ENCODE results near the gene CDYL.
"Not testable (repeated sequence)": the region's sequence is repeated elsewhere in the genome, so short reads cannot be mapped to it uniquely, and the experiment has no call there.

CDYL gene

DNA sequence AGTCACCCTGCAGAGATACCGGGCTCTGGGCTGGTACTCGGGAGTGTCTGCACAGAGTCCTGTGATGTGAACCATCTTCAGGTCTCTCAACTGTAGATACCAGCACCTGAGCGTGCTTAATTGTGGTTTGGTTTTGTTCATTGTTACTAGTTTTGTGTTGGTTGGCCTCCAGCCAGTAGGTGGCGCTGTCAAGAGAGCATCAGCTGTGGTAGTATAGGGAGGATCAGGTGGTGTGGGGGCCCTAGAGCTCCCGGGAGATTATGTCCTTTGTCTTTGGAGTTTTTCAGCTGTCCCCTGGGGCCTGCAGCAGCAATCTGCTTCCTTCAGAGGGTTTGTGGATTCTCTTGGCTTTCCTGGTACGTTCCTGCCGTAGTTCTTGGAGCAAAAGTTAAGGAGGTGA lies 67.9 kb downstream of the CDYL start:
- DNase-seq (ENCODE audit: low read depth in 2 of 2), result no peak

DNA sequence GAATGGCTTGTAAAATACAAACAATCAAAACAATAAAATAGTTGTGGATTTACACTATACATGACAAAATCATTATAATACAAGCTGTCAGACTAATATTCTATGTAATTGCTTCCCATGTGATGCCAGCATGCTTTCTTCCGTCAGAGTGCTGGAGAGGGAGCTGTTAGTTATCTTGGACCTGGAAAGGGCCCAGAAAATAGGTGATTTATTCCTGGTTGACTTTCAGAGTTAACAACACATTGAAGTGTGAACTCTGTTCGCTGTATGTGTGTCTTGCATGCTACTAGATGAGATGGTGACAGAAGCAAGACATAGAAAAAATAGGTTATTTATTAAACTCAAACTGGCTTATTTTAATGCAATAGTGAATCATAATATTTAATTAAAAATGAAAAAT lies 70.2 kb downstream of the CDYL start:
- DNase-seq (ENCODE audit: low read depth in 2 of 2), result no peak

DNA sequence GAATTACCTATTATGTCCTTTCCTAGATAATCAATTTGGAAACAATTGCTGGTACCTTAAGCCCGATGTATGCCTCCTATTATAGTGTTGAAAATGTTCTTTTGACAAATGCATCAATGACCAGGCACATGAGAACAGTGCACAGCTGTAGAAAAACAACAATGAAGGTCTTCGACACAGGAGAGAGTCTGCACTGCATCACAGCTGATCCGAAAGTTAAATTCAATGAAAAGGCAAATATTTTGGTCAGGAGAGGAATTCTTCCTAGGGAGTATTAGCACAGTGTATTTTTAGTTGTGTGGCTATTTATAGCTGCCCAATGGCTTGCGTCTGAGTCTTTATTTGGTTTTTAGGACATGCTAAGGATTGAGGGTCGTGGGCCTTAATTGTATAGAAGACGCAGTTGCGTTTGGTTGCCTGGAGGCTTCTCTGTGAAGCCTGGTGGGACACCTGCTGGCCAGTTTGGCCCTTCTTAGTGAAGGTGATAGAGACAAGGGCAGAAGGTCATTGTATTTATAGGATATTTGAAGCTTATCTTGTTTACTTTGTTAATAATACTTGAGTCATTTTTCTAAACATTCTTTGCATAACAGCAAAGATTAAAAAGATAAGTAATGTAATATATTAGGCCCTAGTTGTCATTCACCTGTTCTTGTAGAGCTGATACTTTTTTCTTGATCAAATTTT lies 72.3 kb downstream of the CDYL start:
- no peak for DNase-seq (ENCODE audit: low read depth in 2 of 2)

DNA sequence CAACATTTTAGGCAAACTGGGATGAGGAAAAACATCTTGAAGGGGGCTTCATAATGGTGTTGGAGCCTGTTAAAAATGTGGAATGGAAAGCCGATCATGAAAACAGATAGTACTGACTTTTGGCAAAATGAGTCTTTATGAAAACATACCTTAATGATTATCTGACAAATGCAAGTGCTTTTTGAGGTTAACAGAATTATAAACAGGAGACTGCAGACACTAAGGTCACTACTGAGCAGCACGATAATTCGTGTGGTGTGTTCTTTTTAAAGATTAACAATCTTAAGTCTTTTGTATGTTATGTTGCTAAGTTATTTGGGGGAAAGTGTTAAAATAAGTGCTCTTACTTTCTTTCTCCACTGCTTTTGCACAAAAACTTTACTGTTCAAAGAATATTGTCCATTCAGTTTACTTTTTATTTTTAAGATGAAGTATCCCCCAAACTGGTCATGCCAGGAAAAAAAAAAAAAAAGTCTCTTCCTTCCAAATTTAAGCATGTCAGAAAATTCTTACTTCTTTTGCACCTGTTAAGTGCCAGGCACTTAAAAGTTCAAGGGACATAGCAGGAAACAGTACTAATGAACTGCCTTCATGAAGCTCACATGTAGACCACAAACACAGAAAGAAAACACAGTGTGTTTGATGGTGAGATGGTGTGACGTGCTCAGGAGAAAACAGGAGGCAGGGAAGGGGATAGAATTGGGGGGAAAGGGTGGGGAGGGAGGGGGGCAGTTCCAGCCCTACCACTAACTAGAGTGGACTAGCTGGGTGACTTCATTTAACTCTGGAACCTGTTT lies 73.2 kb downstream of the CDYL start:
- DNase-seq (ENCODE audit: low read depth in 2 of 2), result no peak

DNA sequence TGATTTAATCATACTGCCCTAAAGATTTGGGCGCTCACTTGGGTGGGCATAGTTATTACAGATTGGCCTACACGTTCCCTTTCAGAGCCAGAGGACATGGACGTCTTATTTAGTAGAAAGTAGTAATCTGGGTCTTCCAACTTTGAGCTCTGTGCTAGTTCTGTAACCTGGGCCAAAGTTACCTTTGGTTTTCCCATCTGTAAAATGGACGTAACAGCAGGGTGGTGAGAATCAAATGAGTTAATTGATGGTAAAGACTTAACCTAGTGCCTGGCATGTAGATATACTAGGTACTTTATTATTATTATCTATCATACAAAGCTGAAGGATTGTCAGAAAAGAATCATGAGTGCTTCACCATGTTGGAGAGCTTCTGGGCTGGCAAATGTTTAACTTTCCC lies 74.8 kb downstream of the CDYL start:
- no peak for DNase-seq (ENCODE audit: low read depth in 2 of 2)

DNA sequence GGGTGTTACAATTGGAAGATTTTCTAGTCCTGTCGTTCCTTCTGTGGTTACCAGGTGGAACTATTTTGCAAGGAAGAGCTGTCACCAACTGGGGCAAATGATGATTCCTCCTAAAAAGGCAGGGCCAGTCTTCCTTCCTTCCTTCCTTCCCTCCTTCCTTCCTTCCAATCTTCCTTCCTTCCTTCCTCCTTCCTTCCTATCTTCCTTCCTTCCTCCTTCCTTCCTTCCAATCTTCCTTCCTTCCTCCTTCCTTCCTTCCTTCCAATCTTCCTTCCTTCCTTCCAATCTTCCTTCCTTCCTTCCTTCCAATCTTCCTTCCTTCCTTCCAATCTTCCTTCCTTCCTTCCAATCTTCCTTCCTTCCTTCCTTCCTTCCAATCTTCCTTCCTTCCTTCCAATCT lies 76.0 kb downstream of the CDYL start:
- not testable (repeated sequence) for DNase-seq (ENCODE audit: low read depth in 2 of 2)

DNA sequence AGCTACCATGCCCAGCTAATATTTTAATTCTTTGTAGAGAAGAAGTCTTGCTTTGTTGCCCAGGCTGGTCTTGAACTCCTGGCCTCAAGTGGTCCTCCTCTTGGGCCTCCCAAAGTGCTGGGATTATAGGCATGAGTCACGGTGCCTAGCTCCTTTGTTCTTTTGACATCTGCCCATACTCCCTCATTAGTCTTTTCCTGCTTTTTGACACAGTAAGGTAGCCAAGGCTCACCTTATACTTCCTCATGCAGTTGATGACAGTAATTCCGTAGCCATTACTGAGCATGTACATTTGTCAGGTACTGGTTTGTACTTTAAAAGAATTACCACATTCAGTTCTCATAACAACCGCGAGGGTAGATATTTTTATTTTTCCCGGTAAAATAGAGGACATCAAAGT lies 76.7 kb downstream of the CDYL start:
- no peak for DNase-seq (ENCODE audit: low read depth in 2 of 2)

DNA sequence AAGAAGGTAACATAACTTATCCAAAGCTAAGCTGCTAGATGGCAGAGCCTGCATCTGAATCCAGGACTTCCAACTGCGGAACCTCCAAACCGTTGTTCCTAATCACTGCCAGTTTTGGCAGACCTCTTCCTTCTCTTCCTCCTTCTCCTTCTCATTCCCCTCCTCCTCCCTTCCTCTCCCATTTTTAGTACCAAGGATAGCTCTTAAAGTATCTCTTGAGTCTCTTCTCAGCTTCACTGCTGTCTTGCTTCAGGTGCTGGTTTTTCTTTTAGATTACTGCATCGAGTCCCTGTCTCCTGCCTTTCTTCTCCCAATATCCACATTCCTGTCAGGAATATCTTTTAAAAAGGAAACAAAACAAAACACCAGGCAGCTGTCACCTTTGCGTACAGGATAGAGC lies 77.1 kb downstream of the CDYL start:
- no peak for DNase-seq (ENCODE audit: low read depth in 2 of 2)

DNA sequence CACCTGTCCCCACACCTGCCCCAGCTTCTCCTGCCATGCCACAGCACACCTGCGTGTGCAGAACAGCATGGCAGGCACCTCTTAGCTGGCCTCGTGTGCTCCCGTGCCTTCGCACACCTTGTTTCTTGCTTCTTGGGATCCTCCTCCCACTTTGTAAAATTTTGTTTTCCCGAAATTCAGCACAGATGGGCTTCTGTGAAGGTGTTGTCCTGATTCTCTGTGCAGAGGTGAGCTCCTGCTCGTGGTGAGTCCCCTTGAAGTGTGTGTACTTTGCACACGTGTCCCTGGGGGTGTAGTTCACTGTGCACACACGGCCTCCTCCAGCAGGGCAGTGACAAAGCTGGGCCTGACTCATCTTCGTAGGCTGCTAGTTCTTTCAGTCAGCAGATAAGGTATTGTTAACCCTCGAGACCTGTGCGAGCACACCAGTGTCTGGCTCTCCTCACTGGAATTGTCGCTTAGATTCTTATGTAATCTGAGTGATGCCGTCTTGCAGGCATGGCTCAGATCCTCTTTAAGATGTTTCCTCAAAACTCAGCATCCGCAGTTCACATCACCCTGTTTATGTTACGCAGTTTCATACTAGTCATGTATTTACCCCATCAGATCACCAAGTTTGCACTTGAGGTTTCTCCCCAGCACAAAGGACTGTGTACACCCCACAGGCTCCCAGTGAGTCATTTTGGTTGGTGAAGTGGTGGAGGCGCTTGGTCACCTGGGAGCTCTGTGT lies 77.7 kb downstream of the CDYL start:
- DNase-seq (ENCODE audit: low read depth in 2 of 2), result no peak

DNA sequence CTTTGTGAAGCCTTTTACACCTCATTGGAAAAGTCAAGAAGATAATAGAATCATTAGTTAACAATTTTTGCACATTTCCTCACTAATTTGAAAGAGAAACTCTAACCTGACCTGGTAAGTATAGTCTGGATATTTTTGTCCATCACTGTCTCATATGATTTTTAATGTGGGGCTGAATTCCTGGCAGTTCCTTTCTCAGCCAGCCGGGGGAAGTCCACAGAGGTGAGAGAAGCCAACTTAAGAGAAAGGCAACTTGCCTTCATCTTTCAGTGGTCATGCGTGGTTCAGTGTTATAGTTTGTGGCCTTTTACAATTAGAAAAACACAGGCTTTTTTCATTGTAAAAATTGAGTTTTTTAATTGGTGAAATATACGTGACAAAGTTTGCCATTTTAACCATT lies 80.6 kb downstream of the CDYL start:
- no peak for DNase-seq (ENCODE audit: low read depth in 2 of 2)

DNA sequence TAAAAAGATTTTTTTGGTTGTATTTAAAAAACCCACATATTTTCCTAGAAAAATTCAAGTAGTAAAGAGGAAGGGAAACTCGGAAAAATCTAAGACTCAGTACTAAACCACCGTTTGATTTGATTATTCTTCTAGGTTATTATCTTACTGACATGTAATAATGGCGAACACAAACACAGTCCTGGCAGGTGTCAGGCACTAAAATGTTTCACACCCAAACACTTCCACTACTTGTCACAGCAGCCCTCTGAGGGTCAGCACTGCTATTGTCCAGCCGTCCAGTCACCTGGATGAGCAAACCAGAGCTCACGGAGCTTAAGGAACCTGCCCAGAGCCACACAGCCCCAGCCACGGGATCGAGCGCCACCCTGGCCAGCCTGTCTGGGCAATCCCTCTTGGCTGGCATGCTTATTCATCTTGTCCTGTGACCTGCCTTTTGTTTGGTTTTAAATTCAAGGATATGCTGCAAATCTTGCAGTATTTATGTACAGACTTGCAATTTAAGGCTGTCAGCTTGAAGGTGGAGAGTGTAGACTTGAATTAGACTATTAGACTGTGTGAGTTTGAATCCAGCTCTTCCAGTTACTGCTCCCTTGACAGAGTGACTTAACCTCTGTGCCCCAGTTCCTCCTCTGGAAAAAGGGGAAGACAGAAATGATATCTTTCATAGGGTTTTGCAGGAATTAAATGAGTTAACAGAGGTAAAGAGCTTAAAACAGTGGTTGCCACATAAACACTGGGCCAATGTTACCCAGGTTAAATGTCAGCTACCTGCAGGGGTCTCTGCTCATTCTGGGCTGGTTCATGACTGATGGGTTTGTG lies 82.2 kb downstream of the CDYL start:
- no peak for DNase-seq (ENCODE audit: low read depth in 2 of 2)

DNA sequence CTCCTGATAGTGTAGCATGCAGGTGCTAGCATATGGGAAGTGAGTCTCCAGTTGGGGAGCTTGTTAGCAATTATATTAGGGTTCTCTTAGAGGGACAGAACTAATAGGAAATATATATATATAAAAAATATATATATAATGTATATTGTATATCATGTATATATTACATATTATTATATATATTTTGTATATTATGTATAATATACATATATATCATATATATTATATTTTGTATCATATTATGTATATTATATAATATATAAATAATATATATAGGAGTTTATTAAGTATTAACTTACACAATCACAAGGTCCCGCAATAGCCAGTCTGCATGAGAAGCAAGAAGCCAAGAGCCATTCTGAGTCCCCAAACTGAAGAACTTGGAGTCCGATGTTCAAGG lies 84.2 kb downstream of the CDYL start:
- DNase-seq (ENCODE audit: low read depth in 2 of 2), result no peak

DNA sequence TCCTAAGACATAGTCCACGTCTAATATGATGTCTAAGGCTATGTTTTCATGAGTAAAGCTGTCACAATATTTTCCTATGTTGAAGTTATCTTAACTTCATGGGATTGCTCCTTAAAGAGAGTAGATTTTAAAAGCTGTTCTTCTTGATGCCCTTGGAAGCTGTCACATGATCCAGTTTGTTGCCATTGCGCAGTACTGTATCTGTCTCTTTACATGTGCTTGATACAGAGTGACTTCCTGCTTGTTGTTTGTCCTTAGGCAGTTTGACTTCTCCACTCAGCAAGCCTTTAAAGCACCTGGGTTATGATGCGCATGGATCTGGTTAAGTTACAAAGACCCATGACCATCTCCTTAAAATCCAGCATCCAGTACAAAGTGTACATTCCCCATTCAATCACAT lies 85.4 kb downstream of the CDYL start:
- DNase-seq (ENCODE audit: low read depth in 2 of 2), result no peak

DNA sequence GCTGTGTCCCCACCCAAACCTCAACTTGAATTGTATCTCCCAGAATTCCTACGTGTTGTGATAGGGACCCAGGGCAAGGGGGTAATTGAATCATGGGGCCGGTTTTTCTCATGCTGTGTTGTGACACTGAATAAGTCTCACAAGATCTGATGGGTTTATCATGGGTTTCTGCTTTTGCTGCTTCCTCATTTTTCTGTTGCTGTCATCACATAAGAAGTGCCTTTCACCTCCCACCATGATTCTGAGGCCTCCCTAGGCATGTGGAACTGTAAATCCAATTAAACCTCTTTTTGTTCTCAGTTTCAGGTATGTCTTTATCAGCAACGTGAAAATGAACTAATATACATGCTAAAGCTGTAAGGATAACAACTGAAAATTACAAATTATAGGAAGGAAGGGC lies 88.3 kb downstream of the CDYL start:
- DNase-seq (ENCODE audit: low read depth in 2 of 2), result no peak

DNA sequence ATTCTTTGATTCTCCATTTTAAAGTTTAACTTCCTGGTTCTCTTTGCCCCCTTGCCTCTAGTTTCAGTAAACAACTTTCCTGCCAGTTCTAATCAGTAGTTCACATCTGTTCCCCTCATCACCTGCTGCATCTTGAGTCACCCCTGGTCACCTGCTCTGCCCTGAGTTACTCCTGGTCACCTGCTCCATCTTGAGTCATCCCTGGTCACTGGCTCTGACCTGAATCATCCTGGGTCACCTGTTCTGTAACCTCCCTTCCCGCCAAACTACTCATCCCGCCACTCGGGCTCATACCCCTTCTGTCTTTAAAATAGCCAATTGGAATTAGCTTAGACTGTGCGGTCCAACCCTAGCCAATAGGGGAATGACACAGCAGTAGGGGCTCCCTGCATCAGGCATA lies 88.8 kb downstream of the CDYL start:
- not testable (repeated sequence) for DNase-seq (ENCODE audit: low read depth in 2 of 2)

DNA sequence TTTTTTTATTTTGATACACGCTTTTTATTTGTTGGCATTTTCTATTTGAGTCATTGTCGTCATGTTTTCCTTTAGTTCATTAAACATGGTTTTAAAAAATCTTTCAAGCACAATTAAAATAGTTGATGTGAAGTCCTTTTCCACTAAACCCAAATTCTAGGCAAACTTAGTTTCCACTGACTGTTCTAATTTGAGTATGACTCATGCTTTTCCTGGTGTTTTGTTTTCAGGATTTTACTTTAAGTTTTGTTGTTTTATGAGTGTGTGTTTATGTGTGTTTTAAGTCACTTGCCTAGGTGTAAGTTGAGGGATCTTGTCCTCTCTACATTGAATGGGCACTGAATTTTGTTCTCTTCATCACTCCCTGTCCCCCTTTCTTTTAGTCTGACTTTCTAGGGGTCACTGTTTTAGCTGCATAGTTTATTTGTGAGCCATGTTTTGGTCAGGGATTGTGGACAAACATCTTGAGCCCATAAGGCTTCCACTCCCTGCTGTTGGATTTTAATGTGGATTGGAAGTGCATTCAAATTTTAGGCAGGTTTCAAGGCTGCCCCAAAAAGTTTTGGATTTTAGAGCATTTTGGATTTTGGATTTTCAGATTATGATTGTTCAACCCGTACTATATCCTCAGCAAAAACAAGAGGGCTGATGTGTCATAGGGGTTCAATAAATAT lies 94.8 kb downstream of the CDYL start:
- DNase-seq (ENCODE audit: low read depth in 2 of 2), result no peak

DNA sequence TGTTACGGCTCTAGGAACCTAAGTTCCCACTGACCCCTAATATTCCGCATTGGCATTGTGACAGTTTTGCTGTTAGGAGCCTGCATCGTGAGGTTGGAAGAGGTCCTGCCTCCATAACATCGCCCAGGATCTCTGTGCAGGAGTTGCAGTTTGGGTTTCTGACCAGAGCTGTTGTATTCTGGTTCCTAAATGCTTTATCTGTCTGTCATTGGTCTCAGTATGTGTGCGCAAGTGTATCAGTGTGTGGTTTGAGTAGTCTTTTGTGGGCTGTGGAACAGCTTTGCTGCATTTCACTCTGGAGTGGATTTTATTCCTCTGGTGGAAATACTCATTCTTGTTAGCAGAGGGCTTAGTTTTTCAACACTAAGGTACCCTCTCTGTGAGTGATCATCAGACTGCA lies 95.6 kb downstream of the CDYL start:
- DNase-seq (ENCODE audit: low read depth in 2 of 2), result no peak

DNA sequence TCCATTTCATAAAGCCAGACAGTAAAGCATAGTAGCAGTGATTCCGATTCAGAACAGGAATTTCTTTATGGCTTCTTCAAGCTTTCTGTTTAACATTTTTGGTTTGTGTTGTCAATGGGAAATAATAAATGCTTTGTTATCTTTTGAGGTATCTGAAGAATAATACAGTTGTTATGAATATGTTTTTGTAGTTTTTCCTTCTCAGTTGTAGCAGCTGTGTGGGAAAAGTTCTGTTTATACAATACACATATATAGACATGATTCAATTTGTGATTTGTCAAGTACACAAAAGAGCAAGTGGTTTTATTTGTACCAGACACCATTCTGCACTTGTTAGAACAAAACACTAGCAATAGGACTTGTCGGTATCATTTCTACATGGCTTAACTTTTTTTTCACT lies 96.6 kb downstream of the CDYL start:
- DNase-seq (ENCODE audit: low read depth in 2 of 2), result no peak

DNA sequence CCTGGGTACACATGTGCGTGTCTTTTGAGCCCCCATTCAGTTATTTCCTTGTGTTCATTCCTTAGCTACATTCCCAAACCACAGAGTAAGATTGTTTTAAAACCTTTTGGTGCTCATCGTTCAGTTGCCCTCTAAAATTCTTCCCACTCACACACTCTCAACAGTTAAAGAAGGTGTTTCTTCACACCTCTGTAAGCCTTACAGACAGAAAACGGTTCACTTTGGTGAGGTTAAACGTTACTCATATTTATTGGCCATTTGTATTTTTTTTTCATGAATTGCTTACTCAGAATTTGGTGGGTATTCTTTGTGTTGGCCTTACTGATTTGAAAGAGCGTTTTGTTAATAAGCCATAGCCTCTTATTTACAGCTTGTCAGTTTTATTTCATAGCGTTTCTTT lies 97.7 kb downstream of the CDYL start:
- no peak for DNase-seq (ENCODE audit: low read depth in 2 of 2)

DNA sequence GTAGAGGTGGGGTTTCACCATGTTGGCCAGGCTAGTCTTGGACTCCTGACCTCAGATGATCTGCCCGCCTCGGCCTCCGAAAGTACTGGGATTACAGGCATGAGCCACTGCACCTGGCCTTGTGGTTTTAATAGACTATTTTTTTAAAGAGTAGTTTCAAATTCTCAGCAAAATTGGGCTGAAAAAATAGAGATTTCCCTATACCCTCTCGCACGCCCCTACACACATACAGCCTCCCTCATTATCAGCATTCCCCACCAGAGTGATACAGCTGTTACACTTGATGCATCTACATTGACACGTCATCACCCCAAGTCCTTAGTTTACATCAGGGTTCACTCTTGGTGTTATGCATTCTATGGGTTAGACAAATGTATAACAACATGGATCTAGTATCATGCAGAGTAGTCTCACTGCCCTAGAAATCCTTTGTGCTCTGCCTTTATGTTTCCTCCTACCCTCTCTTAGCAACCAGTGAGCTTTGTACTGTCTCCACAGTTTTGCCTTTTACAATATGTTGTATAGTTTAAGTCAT lies 103.6 kb downstream of the CDYL start:
- DNase-seq (ENCODE audit: low read depth in 2 of 2), result no peak

DNA sequence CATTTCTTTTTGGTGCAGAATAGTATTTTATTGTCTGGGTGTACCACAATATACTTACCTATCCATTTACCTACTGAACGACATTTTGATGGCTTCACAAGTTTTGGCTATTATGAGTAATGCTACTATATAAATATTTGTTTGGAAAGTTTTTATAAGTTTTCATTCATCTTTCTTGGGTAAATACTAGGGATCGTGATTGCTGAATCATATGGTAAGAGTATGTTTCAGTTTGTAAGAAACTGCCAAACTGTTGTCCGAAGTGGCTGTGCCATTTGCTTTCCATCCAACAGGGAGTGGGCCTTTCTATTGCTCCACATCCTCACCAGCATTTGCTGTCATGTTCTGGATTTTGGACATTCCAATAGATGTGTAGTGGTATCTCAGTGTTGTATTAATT lies 104.2 kb downstream of the CDYL start:
- DNase-seq (ENCODE audit: low read depth in 2 of 2), result no peak

Data from fibroblast of skin of left quadriceps (primary cell).